Stimulated activated CD4-positive, alpha-beta T cell treated with anti-CD3 and anti-CD28 coated beads, TNF-alpha, amount 100 ng/mL, for 48 hours (primary cell): ENCODE data around the gene ZNF776.
"Not testable (repeated sequence)": the region's sequence is repeated elsewhere in the genome, so short reads cannot be mapped to it uniquely, and the experiment has no call there.

Experiments used
- DNase-seq, 3 donors: peaks; one replicate each; pipeline ENCODE4 v3.0.0-alpha.2; 2020; ENCODE audit warnings: low read depth in 3 of 3

The ZNF776 gene

DNA sequence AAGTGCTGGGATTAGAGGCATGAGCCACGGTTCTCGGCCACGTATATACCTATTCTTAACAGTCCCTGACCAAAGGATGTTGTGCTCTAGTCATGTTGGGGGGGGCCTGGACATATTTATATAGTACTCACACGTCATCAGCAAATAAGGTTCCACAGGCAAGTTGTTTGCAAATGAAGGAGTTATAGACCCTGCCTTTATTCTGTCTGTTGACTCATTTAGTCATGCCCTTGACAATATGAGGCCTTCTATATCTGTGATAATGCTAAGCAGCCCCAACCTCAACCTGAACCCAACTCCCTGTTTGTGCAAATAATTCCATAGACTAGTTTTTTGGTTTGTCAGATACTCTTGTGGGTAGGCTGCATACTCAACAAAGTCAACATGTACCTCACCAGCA, 31.7 kb downstream of the ZNF776 start:
- no peak for DNase-seq

DNA sequence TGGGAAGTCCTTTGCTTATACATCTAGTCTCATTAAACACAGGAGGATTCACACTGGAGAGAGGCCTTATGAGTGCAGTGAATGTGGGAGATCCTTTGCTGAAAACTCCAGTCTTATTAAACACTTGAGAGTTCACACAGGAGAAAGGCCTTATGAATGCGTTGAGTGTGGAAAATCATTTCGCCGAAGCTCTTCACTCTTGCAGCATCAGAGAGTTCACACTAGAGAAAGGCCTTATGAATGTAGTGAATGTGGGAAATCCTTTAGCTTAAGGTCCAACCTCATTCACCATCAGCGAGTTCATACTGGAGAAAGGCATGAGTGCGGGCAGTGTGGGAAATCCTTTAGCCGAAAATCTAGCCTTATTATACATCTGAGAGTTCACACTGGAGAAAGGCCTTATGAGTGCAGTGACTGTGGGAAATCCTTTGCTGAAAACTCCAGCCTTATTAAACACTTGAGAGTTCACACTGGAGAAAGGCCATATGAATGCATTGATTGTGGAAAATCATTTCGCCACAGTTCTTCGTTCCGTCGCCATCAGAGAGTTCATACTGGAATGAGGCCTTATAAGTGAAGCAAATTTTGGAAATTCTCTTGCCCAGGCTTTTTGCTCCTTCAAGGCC, 32.7 kb downstream of the ZNF776 start:
- no peak for DNase-seq

DNA sequence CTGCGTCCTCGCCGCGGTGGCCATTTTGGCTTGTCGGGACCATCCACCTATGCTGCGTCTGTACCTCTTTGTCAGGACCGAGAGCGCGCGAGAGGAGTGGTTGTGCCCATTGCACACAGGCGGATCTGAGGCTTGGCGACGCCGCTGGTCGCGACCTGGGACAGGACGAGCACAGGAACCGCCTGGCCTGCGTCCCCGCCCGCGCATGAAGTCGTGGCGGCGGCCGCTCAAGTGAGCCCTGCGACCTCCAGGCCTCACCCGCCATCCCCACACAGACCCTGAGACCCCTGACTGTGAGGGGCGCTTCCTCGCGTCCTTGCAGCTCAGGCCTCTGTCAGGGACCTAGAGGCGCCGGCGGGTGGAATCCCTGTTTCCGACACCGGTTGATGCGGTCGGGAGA, 39.7 kb downstream of the ZNF776 start:
- DNase-seq = no peak

DNA sequence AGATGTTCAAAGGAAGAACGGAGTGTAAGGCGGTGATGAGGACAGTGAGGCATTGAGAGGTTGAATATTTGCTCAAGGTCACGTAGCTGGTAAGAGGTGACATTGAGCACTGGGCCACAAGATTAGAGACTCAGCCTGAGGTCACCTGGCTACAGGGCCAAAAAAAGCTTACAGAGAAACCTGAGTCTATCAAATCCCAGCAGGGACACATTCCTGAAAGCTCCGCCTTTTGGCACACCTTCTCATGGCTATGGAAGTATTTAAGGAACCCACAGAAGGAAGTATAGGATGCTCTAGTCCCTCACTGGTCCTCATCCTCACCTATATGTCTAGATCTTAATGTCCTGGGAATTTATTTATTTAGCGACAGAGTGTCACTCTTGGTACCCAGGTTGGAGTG, 40.3 kb downstream of the ZNF776 start:
- DNase-seq = no peak

DNA sequence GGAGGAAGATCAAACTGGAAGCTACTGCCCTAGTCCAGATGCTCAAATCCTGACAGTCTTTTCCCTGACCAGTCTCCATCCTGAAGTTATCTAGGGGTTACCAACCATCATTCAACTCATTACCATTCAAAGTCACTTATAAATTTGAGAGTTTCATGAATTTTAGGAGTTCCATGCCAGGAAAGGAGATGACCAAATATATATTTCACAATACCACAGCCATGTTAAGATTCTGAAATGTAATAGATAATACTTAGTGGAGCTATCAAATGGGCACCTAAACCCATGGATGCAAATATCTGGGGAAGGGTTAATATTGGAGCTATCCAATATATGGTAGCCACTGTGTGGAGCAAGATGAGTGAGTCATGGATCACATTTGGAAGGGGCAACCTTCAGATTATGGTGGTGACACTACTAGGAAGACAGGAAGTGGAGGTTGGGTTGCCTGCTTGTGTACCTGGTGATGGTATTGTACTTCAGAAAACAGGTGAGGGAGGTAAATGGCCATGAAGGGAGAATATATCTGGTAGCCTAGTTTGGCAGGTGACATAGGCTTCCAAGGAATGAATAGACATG, 41.6 kb downstream of the ZNF776 start:
- DNase-seq = no peak

DNA sequence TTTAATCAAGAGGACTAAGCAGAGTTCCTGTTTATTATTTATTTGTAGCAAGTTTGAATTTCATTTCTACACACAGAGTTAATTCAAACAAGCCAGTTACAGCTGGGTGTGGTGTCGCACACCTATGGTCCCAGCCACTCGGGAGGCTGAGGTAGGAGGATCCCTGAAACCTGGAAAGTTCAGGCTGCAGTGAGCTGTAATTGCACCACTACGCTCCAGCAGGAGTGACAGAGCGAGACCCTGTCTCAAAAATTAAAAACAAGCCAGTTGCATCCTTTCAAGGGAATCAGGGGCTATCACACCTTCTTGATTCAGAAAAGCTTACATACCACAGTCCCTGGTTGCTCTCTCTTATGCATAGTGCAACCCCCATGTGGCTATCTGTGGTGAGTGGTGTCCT, 42.7 kb downstream of the ZNF776 start:
- no peak for DNase-seq

DNA sequence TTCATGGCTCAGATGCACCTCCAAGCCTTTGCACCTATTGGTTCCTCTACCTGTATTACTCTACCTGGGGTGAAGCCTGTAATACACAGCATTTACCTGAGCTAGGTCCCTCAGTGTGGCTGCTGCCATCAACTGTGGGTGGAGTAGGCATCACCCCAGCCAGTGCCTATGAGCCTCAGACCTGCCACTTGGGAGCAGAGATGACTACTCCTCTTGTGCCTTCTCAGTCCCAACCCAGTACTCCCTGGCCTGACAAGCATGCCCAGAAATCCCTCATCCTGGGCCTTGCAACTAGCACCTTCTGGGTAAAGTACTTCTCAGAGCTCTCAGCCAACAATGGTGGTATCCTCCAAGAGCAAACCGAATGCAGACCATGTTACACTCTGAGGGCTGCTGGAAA, 50.0 kb downstream of the ZNF776 start:
- not testable (repeated sequence) for DNase-seq

DNA sequence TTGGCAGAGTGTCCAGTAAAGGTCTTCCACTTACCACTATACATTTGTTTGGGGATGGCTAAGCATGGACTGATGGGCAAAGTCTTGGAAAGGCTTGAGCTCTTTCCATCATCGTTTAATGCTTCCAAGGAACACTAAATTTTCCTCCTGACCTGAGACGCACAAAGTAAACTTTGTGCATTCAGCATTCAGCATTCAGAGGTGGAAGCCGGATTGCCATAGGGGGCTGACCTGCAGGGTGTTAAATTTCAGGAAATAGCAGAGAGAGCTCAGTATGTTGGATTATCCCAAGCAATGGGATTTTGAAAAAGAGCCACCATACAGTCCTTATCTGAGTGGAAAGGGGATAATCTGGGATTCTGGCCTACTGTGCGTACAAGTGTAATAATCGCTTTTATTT, 54.1 kb downstream of the ZNF776 start:
- DNase-seq = no peak

DNA sequence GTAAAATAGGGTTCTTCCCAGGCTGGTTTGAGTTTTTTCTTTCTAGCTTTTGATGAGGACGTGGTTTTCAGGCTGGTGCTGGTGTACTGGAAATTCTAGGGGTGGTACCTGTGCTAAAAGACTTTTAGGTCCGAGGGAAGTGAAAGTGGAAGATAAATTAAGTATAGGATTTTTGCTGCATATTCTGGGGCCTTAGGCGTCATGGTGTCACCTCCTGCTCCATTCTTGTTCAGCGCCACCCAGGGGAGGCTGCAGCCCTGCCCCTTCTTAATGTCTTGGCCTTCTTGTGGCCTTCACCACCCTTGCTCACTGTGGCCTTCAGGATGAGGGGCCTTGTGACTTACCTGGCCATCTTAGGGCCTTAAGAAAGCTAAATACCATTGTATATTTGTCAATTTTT, 55.7 kb downstream of the ZNF776 start:
- no peak for DNase-seq

DNA sequence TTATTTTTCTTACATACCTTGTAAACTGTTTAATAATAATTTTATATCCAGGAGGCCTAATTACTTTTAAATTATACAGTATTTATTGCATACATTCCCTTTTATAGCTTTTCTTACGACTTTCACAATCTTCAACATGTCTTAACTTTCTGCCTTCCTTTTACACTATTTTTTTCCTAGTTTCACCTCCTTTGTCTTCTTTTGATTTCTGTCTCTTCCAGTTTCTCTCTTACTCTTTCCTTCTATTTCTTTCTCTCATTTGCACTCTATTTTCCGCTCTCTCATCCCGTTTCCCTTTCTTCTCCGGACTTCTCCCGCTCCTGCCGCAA, 56.6 kb downstream of the ZNF776 start:
- no peak for DNase-seq

DNA sequence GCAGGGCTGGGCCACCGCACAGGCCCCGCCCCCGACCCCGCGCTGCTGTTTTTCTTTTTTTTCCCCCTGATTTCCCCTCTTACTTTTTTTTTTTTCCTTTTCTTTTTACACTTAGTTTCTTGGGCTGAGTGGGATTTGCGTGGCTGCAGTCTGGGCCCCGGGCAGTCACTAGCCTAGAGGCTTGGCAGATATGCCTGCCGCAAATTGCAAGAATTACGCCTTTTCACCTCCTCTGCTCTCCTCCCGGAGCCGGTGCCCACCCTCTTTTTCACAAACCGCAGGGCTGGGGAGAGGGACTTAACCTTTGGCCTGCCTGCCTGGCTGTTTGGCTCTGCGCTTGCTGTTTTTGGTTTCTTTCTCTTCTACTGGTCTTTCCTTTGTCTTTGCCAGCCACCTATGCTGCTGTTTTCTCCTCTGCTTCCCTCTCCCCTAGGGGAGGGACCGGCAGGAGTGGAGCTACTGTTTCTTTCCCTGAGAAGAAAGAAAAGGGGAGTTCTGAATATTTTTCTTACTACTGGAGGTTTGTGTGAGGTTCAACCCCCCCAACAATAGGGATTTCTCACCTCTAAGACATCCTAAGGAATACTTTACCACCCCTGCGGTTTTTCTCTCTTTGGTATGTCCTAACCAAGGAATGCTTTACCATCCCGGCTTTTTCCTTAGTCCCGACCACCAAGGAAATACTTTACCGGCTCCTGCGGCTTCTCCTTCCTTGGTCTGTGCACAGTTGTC, 57.1 kb downstream of the ZNF776 start:
- DNase-seq = no peak

DNA sequence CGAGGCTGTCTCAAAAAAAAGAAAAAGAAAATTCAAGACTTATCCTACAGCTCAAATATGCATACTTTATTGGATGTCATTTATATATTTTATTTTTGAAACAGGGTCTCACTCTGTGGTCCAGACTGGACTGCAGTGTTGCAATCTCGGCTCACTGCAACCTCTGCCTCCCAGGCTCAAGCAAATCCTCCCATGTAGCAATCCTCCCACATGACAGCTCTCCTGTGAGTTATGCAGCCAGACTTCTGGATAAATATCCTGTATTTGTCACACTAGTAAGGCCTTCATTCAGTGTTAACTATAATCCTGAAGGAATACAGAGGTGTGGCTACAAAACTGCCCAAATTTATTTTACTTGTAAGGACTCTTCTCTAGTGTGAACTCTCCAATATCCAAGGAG, 60.9 kb downstream of the ZNF776 start:
- no peak for DNase-seq
